MCF 10A (cell line): Measurements from ENCODE around the gene FGFR4. TPM values are rescaled to one million over a fixed set of nuclear protein-coding genes. Genes with fewer than 3 reads are reported as not detected.
A peak's percentile ranks its signal among the peaks of the same experiment; 100 is the strongest.

Source experiments
- BruUV-seq: library from RNA; stranded (reverse); fragments of 400-500 nt; replicated peaks from 2 replicates; lab custom pipeline; 2021; lab: Mats Ljungman, UMichigan
- CTCF ChIA-PET: fragments of 300-600 bp; sonication (Branson Sonifier 250); formaldehyde crosslinking; extraction: SDS; loops from one replicate; lab custom pipeline; 2021; ENCODE audit warnings: antibody characterized with exemption, inconsistent platforms; lab: Yijun Ruan, JAX
- POLR2A ChIA-PET: fragments of 300-600, 350-650 bp; sonication (Branson Sonifier 250); formaldehyde crosslinking; extraction: SDS; loops from one replicate; lab custom pipeline; 2020; ENCODE audit warnings: antibody characterized with exemption, inconsistent platforms; lab: Yijun Ruan, JAX
- DNase-seq: peaks from one replicate; pipeline ENCODE4 v3.0.0-alpha.2; 2018; ENCODE audit not compliant: unreplicated experiment
- H3K27ac Mint-ChIP-seq: one replicate; pipeline ENCODE4 v1.8.0; 2022; ENCODE audit warnings: mild to moderate bottlenecking, low read depth, mixed read lengths; ENCODE audit not compliant: unreplicated experiment
- H3K27me3 Mint-ChIP-seq: one replicate; pipeline ENCODE4 v1.8.0; 2022; ENCODE audit warnings: mixed read lengths; ENCODE audit not compliant: insufficient read depth, unreplicated experiment
- H3K36me3 Mint-ChIP-seq: one replicate; pipeline ENCODE4 v1.8.0; 2022; ENCODE audit warnings: mild to moderate bottlenecking, moderate library complexity, mixed read lengths; ENCODE audit not compliant: insufficient read depth, unreplicated experiment
- H3K4me1 Mint-ChIP-seq: one replicate; pipeline ENCODE4 v1.8.0; 2022; ENCODE audit warnings: mixed read lengths; ENCODE audit not compliant: insufficient read depth, unreplicated experiment
- H3K4me3 Mint-ChIP-seq: one replicate; pipeline ENCODE4 v1.8.0; 2022; ENCODE audit warnings: mild to moderate bottlenecking, moderate library complexity, mixed read lengths; ENCODE audit not compliant: unreplicated experiment
- H3K9me3 Mint-ChIP-seq: one replicate; pipeline ENCODE4 v1.8.0; 2022; ENCODE audit warnings: mixed read lengths; ENCODE audit not compliant: unreplicated experiment
- CTCF ChIP-seq: fragments of 200-600 bp; IDR thresholded peaks from one replicate; pipeline ENCODE4 v1.8.0; 2022; ENCODE audit warnings: antibody characterized with exemption, mild to moderate bottlenecking; ENCODE audit not compliant: unreplicated experiment
- intact Hi-C: fragments of 100-400 bp; cut with micrococcal nuclease; formaldehyde crosslinking; loops from 2 replicates; pipeline ENCODE4 v1.14.1; 2022
- total RNA-seq: library from RNA; stranded (reverse); gene quantifications from 2 replicates; pipeline ENCODE4 v1.2.3, GENCODE V29; 2022

Gene FGFR4
- total RNA-seq, 1 experiment from 2014 or later, result 1.8 TPM

- H3K27ac Mint-ChIP-seq, result peak overlapping the region; percentile 0
- no peak for DNase-seq
- H3K4me1 Mint-ChIP-seq, result peaks cover 20% of the 10 kb centered on the region
- H3K27me3 Mint-ChIP-seq, result no peaks in the 10 kb centered on the region
- TF ChIP-seq CTCF, result no peak
- H3K9me3 Mint-ChIP-seq, result no peaks in the 10 kb centered on the region
- TSS peak; percentile 6 for BruUV-seq
- ChIA-PET CTCF (no interaction called here), POLR2A (interaction anchor here (0.7 to 1.3 kb wide), 2 partner anchors 11 to 19 kb away, joined by 3 to 4 read pairs; no protein-coding TSS in a partner anchor)
- intact Hi-C loops, result no loop called here
- no peak overlapping the region for H3K4me3 Mint-ChIP-seq
- H3K36me3 Mint-ChIP-seq, result peaks cover 95% of the 10 kb centered on the region
Observed at GRCh38 chr5:177142778-177143177, 56.1 kb downstream of the FGFR4 start.

GRCh38 chr5:177146891-177147638, 60.4 kb downstream of the FGFR4 start:
- DNase-seq, result no peak
- ChIA-PET POLR2A (interaction anchor here (0.6 kb wide), 1 partner anchor 16 kb away, joined by 3 read pairs; no protein-coding TSS in a partner anchor), CTCF (interaction anchor here (0.6 to 0.7 kb wide), 2 partner anchors 11 to 61 kb away, joined by 3 read pairs; no protein-coding TSS in a partner anchor)

More at GRCh38 chr5:177146891-177147638, 60.4 kb downstream of the FGFR4 start:
- TF ChIP-seq CTCF, result no peak
- no peak overlapping the region for H3K27ac Mint-ChIP-seq
- H3K27me3 Mint-ChIP-seq, result no peaks in the 10 kb centered on the region
- no TSS peak for BruUV-seq
- peaks cover 8% of the 10 kb centered on the region for H3K4me1 Mint-ChIP-seq
- H3K4me3 Mint-ChIP-seq, result no peak overlapping the region
- intact Hi-C loops, result no loop called here
- H3K9me3 Mint-ChIP-seq, result no peaks in the 10 kb centered on the region
- peaks cover 96% of the 10 kb centered on the region for H3K36me3 Mint-ChIP-seq

Other genes starting within 250 kb of the FGFR4 start
- gene HK3, start 187.6 kb upstream of the FGFR4 start, total RNA-seq, result not detected in 2 replicates
- gene UIMC1, start 80.1 kb upstream of the FGFR4 start, total RNA-seq, result 79.3 and 96.3 TPM in 2 replicates
- 32.5 and 36.6 TPM in 2 replicates for gene ZNF346, start 64.2 kb upstream of the FGFR4 start, total RNA-seq
- gene NSD1, start 46.9 kb downstream of the FGFR4 start, total RNA-seq, result 110 and 111 TPM in 2 replicates
- 34.3 and 42.6 TPM in 2 replicates for gene RAB24, start 216.8 kb downstream of the FGFR4 start, total RNA-seq
- 217 and 267 TPM in 2 replicates for gene PRELID1, start 216.9 kb downstream of the FGFR4 start, total RNA-seq
- 8.4 and 13.2 TPM in 2 replicates for gene MXD3, start 225.0 kb downstream of the FGFR4 start, total RNA-seq